Left lung (tissue), 10 donors: ENCODE data around the gene WBP1L. TPM values are rescaled to one million over a fixed set of nuclear protein-coding genes. Genes with fewer than 3 reads are reported as not detected.

Experiments used
- ATAC-seq: fragments of 200-7000 bp; cut with Tn5 transposase; one replicate; pipeline ENCODE4 v1.9.1; 2020; ENCODE audit warnings: moderate library complexity
- DNase-seq, 4 donors: peaks; one replicate each; pipeline ENCODE4 v3.0.0-alpha.2; 2013 to 2020
- H3K27ac ChIP-seq, 2 donors: fragments of 200-600 bp; sonication (generic) in 1 of 2; one replicate each; pipeline versions ENCODE4 v1.5.0 to v1.8.0; 2020 to 2021
- H3K27me3 ChIP-seq, 2 donors: fragments of 200-600 bp; sonication (generic) in 1 of 2; one replicate each; pipeline versions ENCODE4 v1.5.0 to v1.8.0; 2020 to 2021
- H3K36me3 ChIP-seq, 2 donors: fragments of 200-600 bp; sonication (generic) in 1 of 2; one replicate each; pipeline versions ENCODE4 v1.5.0 to v1.8.0; 2020 to 2021
- H3K4me1 ChIP-seq, 2 donors: fragments of 200-600 bp; one replicate each; pipeline ENCODE4 v1.8.0; 2021
- H3K4me3 ChIP-seq, 2 donors: fragments of 200-600 bp; sonication (generic) in 1 of 2; one replicate each; pipeline versions ENCODE4 v1.5.0 to v1.8.0; 2020 to 2021; ENCODE audit warnings: mild to moderate bottlenecking in 1 of 2
- H3K9me3 ChIP-seq, 2 donors: fragments of 200-600 bp; sonication (generic) in 1 of 2; one replicate each; pipeline versions ENCODE4 v1.5.0 to v1.8.0; 2020 to 2021
- CTCF ChIP-seq, 2 donors: fragments of 200-600 bp; sonication (generic) in 1 of 2; IDR thresholded peaks; one replicate each; pipeline versions ENCODE4 v1.5.0 to v1.8.0; 2021; ENCODE audit warnings: antibody characterized with exemption in 2 of 2
- intact Hi-C, 2 donors: fragments of 100-400 bp; cut with DNase I; formaldehyde crosslinking; loops; one replicate each; pipeline versions ENCODE4 v1.11.2 to v1.14.2; 2022
- polyA plus RNA-seq, 6 donors: library from polyadenylated mRNA; unstranded; fragments of 120-200 nt; gene quantifications; one replicate each; pipeline ENCODE4 v1.2.1, GENCODE V29; 2013; ENCODE audit not compliant: insufficient read length in 6 of 6
- total RNA-seq, 2 donors: library from RNA; stranded (reverse); fragmentation: NEBNext Ultra II Directional; extraction: Animal tissue kit (Norgen Biotek cat#: 25700); gene quantifications; one replicate each; pipeline ENCODE4 v1.2.1, GENCODE V29; 2021
- donor health status: DM: no; HTN: yes; CAD: no.
- donor health status: DM: no; HTN: no; CAD: no.

WBP1L gene
- total and polyA plus RNA-seq, 8 donors: 42.6 to 49.8 (median 45.9) TPM

GRCh38 chr10:102763037-102763607, 19.4 kb downstream of the WBP1L start:
- peak overlapping the region in 1 of 2 donors; percentile 10 for H3K27ac ChIP-seq
- H3K4me3 ChIP-seq: no peak overlapping the region
- TF ChIP-seq CTCF (IDR thresholded peaks at IDR 0.05): no peak
- H3K4me1 ChIP-seq: peaks cover 8 to 31% of the 10 kb centered on the region in 2 donors
- DNase-seq (no peak), ATAC-seq (no peak)
- H3K27me3 ChIP-seq: no peaks in the 10 kb centered on the region
- H3K9me3 ChIP-seq: no peaks in the 10 kb centered on the region
- intact Hi-C loops: no loop called here
- peaks cover 0 to 7% of the 10 kb centered on the region in 2 donors for H3K36me3 ChIP-seq

GRCh38 chr10:102764470-102765161, 20.9 kb downstream of the WBP1L start:
- Histone ChIP-seq H3K27ac (peak overlapping the region in 1 of 2 donors; percentile 3), H3K4me3 (no peak overlapping the region), H3K27me3 (no peaks in the 10 kb centered on the region), H3K36me3 (peaks cover 0 to 7% of the 10 kb centered on the region in 2 donors), H3K9me3 (no peaks in the 10 kb centered on the region), H3K4me1 (peaks cover 8 to 24% of the 10 kb centered on the region in 2 donors)
- no peak for TF ChIP-seq CTCF (IDR thresholded peaks at IDR 0.05)
- ATAC-seq: no peak
- DNase-seq: no peak
- intact Hi-C loops: no loop called here

GRCh38 chr10:102765336-102765735, 21.6 kb downstream of the WBP1L start:
- Histone ChIP-seq H3K27me3 (no peaks in the 10 kb centered on the region), H3K27ac (no peak overlapping the region), H3K4me1 (peaks cover 8 to 28% of the 10 kb centered on the region in 2 donors), H3K36me3 (peaks cover 0 to 7% of the 10 kb centered on the region in 2 donors), H3K4me3 (no peak overlapping the region), H3K9me3 (no peaks in the 10 kb centered on the region)
- no peak for ATAC-seq
- intact Hi-C loops: no loop called here
- DNase-seq: no peak
- TF ChIP-seq CTCF (IDR thresholded peaks at IDR 0.05): no peak

- H3K4me1 ChIP-seq: peaks cover 8 to 38% of the 10 kb centered on the region in 2 donors
- no peak overlapping the region for H3K27ac ChIP-seq
- intact Hi-C loops: no loop called here
- no peaks in the 10 kb centered on the region for H3K9me3 ChIP-seq
- peaks cover 0 to 7% of the 10 kb centered on the region in 2 donors for H3K36me3 ChIP-seq
- no peak for TF ChIP-seq CTCF (IDR thresholded peaks at IDR 0.05)
- H3K27me3 ChIP-seq: no peaks in the 10 kb centered on the region
- no peak overlapping the region for H3K4me3 ChIP-seq
- ATAC-seq: no peak
- no peak for DNase-seq
Observed at GRCh38 chr10:102767428-102768160, 23.8 kb downstream of the WBP1L start.
